HEK293T (cell line): ENCODE measurements around the gene ARF6.
A peak's percentile ranks its signal among the peaks of the same experiment; 100 is the strongest.

Source experiments
- CTCF ChIA-PET: fragments of 350-600 bp; formaldehyde crosslinking; extraction: SDS; loops from one replicate; lab custom pipeline; 2021; ENCODE audit warnings: antibody characterized with exemption, inconsistent platforms; lab: Yijun Ruan, JAX
- POLR2A ChIA-PET: fragments of 350-600 bp; formaldehyde crosslinking; extraction: SDS; loops from one replicate; lab custom pipeline; 2020; ENCODE audit warnings: antibody characterized with exemption, inconsistent platforms; lab: Yijun Ruan, JAX
- DNase-seq: peaks from one replicate; pipeline ENCODE4 v3.0.0; 2012; ENCODE audit warnings: mixed read lengths; ENCODE audit errors: extremely low spot score
- ARNT ChIP-seq: fragments of 450-650 bp; IDR thresholded peaks from 2 replicates; pipeline ENCODE4 v1.6.1; 2017; ENCODE audit warnings: mild to moderate bottlenecking
- BHLHE40 ChIP-seq: fragments of 450-650 bp; IDR thresholded peaks from 2 replicates; pipeline ENCODE4 v1.6.1; 2016; ENCODE audit warnings: mild to moderate bottlenecking, moderate library complexity, borderline replicate concordance
- CTBP1 ChIP-seq: fragments of 450-650 bp; IDR thresholded peaks from 2 replicates; pipeline ENCODE4 v1.6.1; 2016; ENCODE audit warnings: borderline replicate concordance
- ELF4 ChIP-seq: fragments of 450-650 bp; IDR thresholded peaks from 2 replicates; pipeline ENCODE4 v1.6.1; 2017; ENCODE audit warnings: antibody characterized with exemption
- FOXA1 ChIP-seq: fragments of 450-650 bp; IDR thresholded peaks from 2 replicates; pipeline ENCODE4 v1.6.1; 2016; ENCODE audit warnings: mild to moderate bottlenecking
- FOXK2 ChIP-seq: fragments of 450-650 bp; IDR thresholded peaks from 2 replicates; pipeline ENCODE4 v1.6.1; 2016; ENCODE audit warnings: mild to moderate bottlenecking
- FOXM1 ChIP-seq: fragments of 450-650 bp; IDR thresholded peaks from 2 replicates; pipeline ENCODE4 v1.6.1; 2017; ENCODE audit warnings: mild to moderate bottlenecking, borderline replicate concordance
- HDGF ChIP-seq: fragments of 450-650 bp; IDR thresholded peaks from 2 replicates; pipeline ENCODE4 v1.6.1; 2017; ENCODE audit warnings: antibody characterized with exemption, borderline replicate concordance
- L3MBTL2 ChIP-seq: fragments of 450-650 bp; conservative IDR thresholded peaks from 2 replicates; pipeline ENCODE4 v1.6.1; 2016; ENCODE audit warnings: mild to moderate bottlenecking
- LEF1 ChIP-seq: fragments of 450-650 bp; IDR thresholded peaks from 2 replicates; pipeline ENCODE4 v1.6.1; 2017; ENCODE audit warnings: mild to moderate bottlenecking, borderline replicate concordance
- NFRKB ChIP-seq: fragments of 450-650 bp; IDR thresholded peaks from 2 replicates; pipeline ENCODE4 v1.6.1; 2016; ENCODE audit warnings: mild to moderate bottlenecking, moderate library complexity
- PKNOX1 ChIP-seq: fragments of 450-650 bp; IDR thresholded peaks from 2 replicates; pipeline ENCODE4 v1.6.1; 2016
- SP1 ChIP-seq: fragments of 450-650 bp; IDR thresholded peaks from 2 replicates; pipeline ENCODE4 v1.6.1; 2017
- SUZ12 ChIP-seq: fragments of 450-650 bp; IDR thresholded peaks from 2 replicates; pipeline ENCODE4 v1.6.1; 2016; ENCODE audit warnings: mild to moderate bottlenecking
- TARDBP ChIP-seq: fragments of 450-650 bp; IDR thresholded peaks from 2 replicates; pipeline ENCODE4 v1.6.1; 2016
- ZNF384 ChIP-seq: fragments of 450-650 bp; IDR thresholded peaks from 2 replicates; pipeline ENCODE4 v1.6.1; 2016

The ARF6 gene

GRCh38 chr14:49881350-49882001 lies 11.4 kb upstream of the ARF6 start:
- TF ChIP-seq FOXM1 (no peak), CTBP1 (no peak), PKNOX1 (no peak), TARDBP (no peak), SUZ12 (no peak), NFRKB (no peak), HDGF (no peak), ZNF384 (no peak), FOXA1 (no peak), BHLHE40 (no peak), SP1 (no peak), ARNT (no peak), L3MBTL2 (no peak), FOXK2 (no peak)
- POLR2A ChIA-PET = interaction anchor here (0.6 to 2.2 kb wide), 5 partner anchors 11 to 351 kb away, joined by 3 to 11 read pairs (median 6); partner anchors contain the start of gene NEMF
- CTCF ChIA-PET = interaction anchor here (0.6 to 1.9 kb wide), 7 partner anchors 15 to 351 kb away, joined by 3 to 5 read pairs (median 3); no protein-coding TSS in a partner anchor
- DNase-seq = no peak

GRCh38 chr14:49882826-49883694 lies 9.8 kb upstream of the ARF6 start:
- ChIA-PET POLR2A (no interaction called here), CTCF (no interaction called here)
- no peak for DNase-seq
- no peak for TF ChIP-seq ARNT
- TF ChIP-seq PKNOX1 = no peak
- TF ChIP-seq FOXK2 = no peak
- TF ChIP-seq SUZ12 = no peak
- no peak for TF ChIP-seq FOXA1
- TF ChIP-seq TARDBP = no peak
- no peak for TF ChIP-seq ELF4
- no peak for TF ChIP-seq BHLHE40
- no peak for TF ChIP-seq NFRKB
- TF ChIP-seq ZNF384 = no peak
- TF ChIP-seq SP1 = no peak
- TF ChIP-seq CTBP1 = no peak
- TF ChIP-seq LEF1 = no peak
- no peak for TF ChIP-seq FOXM1
- TF ChIP-seq HDGF = no peak
- TF ChIP-seq L3MBTL2 = no peak

GRCh38 chr14:49886523-49886922 lies 6.4 kb upstream of the ARF6 start:
- no peak for DNase-seq
- TF ChIP-seq ARNT (no peak), FOXK2 (no peak), FOXA1 (no peak), L3MBTL2 (no peak), FOXM1 (no peak), BHLHE40 (no peak), LEF1 (no peak), ZNF384 (no peak), CTBP1 (no peak), SUZ12 (no peak), HDGF (no peak), TARDBP (no peak), PKNOX1 (no peak)
- CTCF ChIA-PET = interaction anchor here (0.6 kb wide), 1 partner anchor 13 kb away, joined by 3 read pairs; no protein-coding TSS in a partner anchor
- POLR2A ChIA-PET = no interaction called here

GRCh38 chr14:49888293-49888692 lies 4.6 kb upstream of the ARF6 start:
- ChIA-PET CTCF (interaction anchor here (0.9 to 2.1 kb wide), 3 partner anchors 8 to 25 kb away, joined by 3 to 9 read pairs (median 5); no protein-coding TSS in a partner anchor), POLR2A (interaction anchor here (0.9 to 1.9 kb wide), 2 partner anchors 26 to 172 kb away, joined by 3 to 8 read pairs; no protein-coding TSS in a partner anchor)
- DNase-seq = no peak
- TF ChIP-seq PKNOX1 (peak; percentile 91), CTBP1 (peak; percentile 77; the same call in 1 of the 2 replicates), L3MBTL2 (no peak)

- CTCF ChIA-PET = interaction anchor here (1.2 to 1.8 kb wide), 2 partner anchors 26 to 31 kb away, joined by 5 to 12 read pairs; no protein-coding TSS in a partner anchor
- TF ChIP-seq CTBP1 = 0 out of 2 replicates have a peak, but pooled peaks have one; percentile 4
- TF ChIP-seq SP1 = no peak
- peak; percentile 29; the same call in 1 of the 2 replicates for TF ChIP-seq PKNOX1
Measured at GRCh38 chr14:49892301-49892635, 614 bp upstream of the ARF6 start.

More at GRCh38 chr14:49892301-49892635, 614 bp upstream of the ARF6 start:
- DNase-seq = peak; percentile 50
- POLR2A ChIA-PET = interaction anchor here (0.6 to 2.7 kb wide), 28 partner anchors 11 to 298 kb away, joined by 3 to 25 read pairs (median 5); partner anchors contain the start of genes KLHDC2 and NEMF
